Activated CD8-positive, alpha-beta memory T cell treated with anti-CD3 and anti-CD28 coated beads, Interleukin-2, amount 50 U/mL, for 4 hours (primary cell): ENCODE results near the gene NTN5.
"Not testable (repeated sequence)": the region's sequence is repeated elsewhere in the genome, so short reads cannot be mapped to it uniquely, and the experiment has no call there.

ENCODE experiments used
- DNase-seq: peaks from one replicate; pipeline ENCODE4 v3.0.0-alpha.2; 2020

The NTN5 gene

DNA sequence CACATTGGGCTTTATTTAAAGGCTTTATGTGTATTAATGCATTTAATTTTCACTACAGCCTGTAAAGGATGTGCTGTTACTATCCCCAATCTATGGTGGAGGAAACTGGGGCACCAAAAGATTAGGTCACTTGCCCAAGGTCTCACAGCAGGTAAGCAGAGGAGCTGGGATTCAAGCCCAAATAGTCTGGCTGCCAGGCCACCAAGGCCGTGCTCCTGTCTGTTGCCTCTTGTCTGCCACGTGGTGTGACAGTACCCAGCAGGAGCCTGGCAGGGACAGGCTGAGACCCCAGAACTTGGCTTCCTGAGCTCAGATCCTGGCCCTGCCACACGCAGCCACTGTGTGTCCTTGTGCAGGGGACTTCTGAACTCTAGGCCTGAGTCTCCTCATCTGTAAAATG, 4.5 kb downstream of the NTN5 start:
- DNase-seq = no peak

DNA sequence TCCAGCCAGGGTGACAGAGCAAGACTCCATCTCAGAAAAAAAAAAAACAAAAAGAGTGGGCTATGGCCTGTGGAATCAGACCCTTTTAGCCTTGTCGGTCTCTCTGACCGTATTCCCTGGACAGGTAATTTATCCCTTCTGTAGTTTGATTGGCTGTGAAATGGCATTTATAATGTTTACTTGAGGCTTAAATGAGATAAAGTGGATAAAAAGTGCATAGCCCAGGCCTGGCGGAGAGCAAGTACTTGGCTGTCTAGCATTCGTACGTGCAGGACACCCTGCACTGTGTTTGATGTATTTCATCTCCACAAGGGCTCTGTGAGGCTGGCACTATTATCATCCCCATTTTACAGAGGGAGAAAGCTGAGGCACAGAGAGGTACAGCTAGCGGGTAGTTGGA, 7.0 kb downstream of the NTN5 start:
- no peak for DNase-seq

DNA sequence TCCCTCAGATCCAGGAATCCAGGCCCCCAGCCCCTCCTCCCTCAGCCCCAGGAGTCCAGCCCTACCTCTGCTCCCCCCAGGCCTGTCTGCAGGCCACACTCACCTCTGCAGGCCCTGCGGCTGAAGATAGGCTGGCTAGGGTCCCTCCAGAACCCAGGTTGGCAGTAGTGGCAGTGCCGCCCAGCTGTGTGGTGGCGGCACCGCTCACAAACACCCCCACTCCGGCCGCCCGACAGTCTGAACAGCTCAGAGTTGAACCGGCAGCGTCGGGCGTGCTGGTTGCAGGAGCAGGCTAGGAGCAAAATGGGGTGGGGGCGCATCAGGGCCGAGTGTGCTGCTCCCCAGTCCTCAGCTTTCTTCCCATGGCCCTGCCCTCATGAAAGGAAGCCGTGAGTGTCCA, 8.3 kb downstream of the NTN5 start:
- no peak for DNase-seq

DNA sequence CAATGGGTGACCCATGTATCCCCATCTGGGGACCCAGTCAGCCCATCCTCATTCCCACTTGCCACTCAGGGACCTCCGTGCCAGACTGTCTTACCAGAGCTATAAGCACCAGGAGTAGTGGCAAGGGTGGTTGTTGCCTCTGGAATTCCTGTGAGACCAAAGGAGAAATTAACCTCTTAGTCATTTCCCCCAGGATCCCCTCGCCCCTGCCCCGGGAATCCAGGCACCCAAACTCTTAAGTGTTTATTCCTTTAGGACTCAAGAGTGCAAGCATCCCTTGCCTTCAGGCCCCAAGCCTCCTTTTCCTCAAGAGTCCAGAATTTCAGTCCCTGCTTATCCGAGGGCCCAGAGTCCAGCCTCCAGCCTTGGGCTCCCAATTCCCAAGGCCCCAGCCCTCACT, 9.2 kb downstream of the NTN5 start:
- no peak for DNase-seq

DNA sequence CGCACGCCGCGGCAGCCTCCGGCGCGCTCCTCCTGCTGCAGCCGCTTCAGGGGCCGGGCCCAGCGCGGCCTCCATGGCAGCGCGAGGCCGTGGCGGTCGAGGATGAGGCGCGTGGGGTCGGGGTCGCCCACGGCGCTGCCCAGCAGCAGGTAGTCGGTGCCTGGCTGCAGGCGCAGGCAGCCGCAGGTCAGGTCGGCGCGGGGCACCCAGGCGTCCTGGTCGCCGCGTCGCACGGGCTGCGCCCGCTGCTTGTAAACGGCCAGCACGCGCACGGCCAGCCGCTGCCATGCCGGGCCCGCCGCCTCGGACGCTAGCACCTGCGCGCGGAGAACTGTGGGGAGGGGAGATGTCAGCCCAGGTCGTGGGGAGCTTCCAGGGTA, 11.1 kb downstream of the NTN5 start:
- no peak for DNase-seq

DNA sequence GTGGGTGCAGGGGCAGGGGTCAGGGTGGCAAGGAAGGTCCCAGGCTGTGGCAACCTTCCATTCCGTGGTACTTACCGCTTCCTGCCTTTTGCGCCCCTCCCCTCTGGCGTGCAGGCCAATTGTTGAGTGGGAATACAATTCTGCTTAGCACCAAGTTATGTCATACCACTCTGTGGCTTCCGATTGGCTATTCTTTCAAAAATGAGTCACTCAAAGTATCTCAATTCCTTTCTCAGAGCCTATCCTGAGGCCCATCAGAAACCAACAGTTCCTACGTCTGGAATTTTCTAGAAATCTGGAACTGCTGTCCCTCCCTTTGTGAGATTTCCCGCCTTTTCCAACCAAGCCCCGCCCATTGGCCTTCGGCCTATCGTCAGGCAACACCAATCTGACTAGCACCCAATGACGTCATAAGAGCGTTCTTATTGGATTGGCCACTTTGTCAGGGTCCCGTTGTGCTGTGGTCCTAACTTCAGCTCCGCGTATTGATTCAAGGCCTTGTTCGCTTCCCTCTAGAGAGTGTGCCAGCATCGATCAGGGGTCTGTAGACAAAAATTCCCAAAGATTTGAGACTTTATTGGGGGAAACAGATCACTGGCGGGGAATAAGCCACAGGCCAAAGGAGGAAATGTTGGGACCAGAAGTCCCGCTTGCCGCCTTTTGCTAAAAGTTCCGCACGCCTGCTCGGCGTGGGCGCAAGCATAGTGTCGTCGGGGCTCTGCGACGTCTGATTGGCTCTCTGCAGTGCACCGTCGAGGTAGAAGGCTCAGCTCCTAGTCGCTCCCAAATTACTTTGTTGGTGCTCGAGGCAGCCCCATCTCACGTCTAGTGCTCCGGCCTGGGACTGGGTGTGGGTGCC, 11.7 kb downstream of the NTN5 start:
- peak; percentile 78 for DNase-seq

DNA sequence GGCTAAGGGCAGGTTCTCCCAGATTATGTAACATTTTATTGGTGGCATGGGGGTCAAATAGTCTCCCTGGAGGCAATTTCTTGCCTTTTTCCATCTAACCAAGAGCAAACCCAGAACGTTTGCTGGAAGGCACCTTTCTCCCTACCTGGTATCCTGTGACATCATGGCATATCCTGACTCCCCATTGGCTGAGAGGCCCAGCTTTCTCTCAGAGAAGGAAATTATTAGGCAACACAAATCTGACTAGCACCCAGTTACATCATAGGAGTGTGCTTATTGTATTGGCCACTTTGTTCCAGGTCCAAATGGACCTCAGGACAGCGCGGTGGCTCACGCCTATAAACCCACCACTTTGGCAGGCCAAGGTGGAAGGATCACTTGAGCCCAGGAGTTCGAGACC, 13.0 kb downstream of the NTN5 start:
- no peak for DNase-seq

DNA sequence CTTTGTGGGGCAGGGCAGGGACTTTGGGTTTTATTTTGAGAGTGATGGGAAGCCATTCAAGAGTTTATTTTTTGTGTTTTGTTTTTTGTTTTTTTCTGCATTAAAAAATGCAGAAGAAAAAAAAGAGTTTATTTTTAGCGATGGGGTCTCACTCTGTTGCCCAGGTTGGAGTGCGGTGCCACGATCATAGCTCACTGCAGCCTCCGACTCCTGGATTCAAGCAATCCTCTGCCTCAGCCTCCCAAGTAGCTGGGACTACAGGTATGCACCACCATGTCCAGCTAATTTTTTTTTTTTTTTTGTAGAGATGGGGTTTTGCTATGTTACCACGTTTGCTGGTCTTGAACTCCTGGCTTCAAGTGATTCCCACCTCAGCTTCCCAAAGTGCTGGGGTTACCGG, 14.3 kb downstream of the NTN5 start:
- DNase-seq = no peak

DNA sequence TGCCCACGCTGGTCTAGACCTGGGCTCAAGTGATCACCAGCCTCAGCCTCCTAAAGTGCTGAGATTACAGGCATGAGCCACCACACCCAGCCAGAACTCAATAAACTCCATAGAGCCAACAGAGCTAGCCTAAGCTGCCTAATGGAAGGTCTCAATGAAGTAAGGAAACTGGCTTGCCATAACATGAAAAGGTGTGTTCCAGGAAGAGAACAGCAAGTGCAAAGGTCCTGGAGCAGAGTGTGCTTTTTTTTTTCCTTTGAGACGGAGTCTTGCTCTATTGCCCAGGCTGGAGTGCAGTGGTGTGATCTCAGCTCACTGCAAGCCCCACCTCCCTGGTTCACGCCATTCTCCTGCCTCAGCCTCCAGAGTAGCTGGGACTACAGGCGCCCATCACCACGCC, 15.0 kb downstream of the NTN5 start:
- not testable (repeated sequence) for DNase-seq

DNA sequence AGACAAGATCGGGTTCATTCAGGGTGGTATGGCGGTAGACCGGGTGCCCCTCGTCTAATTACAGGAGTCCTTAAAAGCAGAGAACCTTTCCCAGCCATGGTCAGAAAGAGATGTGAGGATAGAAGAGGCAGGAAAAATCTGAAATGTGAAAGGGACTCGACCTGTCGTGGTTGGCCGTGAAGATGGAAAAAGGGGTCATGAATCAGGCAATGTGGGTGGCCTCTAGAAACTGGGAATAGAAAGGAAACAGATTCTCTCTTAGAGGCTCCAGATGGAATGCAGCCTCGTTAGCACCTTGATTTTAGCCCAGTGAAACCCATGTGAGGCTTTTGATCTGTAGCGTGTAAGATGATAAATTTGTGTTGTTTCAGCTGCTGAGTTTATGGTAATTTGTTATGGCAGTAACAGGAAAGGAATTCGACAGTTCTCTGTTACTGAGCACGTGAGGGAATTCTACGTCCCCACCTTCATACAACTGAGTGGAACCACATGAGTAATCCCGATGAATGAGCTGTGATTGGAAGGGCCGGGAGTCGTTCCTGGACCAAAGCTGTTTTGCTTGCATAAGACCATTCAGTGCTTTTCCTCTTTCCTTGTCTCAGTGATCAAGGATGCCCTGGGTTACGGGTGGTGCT, 15.9 kb downstream of the NTN5 start:
- no peak for DNase-seq

DNA sequence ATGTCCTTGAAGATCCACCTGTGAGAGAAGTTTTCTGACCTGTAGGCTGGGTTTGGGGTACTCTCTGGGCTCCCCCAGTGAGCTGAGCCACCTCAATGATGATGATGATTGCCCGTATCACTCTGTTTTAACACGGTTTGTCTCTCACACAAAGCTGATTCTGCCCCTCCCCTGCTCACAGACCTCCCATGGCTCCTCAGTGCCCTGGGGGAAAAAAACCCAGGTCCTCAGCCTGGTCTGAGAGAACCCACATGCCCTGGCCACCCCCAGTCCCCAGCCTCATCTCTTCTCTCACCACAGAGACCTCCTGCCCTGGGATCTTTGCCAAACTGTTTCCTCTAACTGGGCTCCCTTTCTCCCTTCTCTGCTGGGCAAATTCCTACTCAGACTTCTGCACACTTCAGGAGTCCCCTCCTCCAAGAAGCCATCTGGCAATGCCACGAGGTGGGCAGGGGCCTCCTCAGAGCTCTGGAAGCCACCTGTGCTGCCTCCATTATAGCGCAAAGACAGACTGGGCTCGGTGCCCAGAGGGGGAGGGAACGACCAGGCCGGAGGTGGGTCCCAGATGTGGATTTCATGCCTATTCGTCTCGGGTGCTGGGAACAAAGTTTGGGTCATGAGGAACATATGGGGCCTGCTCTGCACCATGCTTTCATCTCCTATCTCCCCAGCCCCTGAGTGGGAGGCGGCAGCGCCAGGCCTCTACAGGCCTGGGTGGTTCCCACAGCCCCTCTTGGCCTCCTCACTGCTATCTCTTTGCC, 18.3 kb downstream of the NTN5 start:
- no peak for DNase-seq

DNA sequence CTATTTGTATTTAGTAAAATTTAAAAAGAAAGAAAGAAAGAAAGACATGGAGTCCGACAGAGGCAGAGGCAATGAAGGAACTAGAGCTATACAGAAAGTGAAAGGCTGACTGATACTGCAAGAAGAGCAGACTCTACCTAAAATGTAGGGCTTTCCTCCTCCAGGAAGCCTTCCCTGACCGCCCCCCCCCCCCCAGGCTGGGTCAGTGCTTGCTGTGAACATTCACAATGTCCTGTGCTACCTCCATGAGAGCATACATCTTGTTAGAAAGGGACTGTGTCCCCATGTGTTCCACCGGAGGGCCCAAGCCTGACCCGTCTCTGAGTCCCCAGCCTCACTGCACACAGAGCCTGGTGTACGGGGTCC, 21.2 kb downstream of the NTN5 start:
- no peak for DNase-seq

DNA sequence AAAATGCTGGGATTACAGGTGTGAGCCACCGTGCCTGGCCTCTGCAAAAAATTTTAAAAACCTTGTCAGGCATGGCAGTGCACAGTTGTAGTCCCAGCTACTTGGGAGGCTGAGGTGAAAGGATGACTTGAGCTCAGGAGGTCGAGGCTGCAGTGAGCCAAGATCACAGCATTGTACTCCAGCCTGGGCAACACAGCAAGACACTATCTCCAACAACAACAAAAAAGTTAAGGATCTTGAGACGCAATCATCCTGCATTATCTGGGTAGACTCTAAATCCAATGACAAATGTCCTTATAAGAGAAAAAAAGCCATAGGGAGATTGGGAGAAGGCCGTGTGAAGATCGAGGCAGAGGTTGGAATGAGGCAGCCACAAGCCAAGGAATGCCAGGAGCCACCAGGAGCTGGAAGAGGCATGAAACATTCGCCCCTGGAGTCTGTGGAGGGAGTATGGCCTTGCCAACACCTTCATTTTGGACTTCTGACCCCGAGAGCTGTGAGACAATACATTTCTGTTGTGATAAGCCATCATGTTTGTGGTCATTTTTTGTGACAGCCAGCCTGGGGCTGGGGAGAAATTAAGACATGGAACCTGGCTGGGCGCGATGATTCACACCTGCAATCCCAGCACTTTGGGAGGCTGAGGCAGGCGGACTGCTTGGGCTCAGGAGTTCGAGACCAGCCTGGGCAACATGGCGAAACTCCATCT, 21.7 kb downstream of the NTN5 start:
- no peak for DNase-seq

DNA sequence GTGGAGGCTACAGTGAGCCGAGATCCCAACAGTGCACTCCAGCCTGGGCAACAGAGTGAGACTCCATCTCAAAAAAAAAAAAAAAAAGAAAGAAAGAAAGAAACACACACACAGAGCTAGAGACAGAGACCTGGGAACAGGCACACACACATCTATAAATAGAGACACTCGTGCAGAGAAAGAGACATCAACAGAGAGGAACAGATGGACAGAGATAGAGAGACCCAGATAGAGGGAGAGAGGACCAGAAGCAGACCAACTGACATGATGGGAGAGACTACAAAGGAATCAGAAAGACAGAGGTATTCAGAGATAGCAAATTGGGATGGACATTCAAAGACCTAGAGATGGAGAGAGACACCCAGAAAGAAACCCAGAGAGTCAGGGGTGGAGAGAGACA, 24.7 kb downstream of the NTN5 start:
- no peak for DNase-seq

DNA sequence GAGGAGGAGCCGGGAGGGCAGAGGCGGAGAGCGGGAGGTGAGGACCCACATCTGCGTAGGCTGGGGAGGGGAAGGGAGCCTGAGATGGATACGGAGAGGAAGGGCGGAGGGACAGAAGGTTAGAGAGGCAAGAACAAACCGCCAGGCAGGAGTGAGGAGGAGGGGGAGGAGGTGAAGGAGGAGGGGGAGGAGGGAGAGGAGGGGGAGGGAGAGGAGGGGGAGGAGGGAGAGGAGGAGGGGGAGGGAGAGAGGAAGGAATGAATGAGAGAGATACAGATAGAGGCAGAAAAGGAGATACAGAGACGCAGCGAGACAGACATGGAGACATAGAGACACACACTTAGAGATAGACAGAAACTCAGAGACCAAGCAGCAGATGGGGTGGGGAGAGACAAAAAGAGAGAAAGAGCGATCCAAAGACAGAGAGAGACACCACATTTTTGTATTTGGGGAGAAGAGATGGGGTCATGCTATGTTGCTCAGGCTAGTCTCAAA, 26.0 kb downstream of the NTN5 start:
- no peak for DNase-seq

DNA sequence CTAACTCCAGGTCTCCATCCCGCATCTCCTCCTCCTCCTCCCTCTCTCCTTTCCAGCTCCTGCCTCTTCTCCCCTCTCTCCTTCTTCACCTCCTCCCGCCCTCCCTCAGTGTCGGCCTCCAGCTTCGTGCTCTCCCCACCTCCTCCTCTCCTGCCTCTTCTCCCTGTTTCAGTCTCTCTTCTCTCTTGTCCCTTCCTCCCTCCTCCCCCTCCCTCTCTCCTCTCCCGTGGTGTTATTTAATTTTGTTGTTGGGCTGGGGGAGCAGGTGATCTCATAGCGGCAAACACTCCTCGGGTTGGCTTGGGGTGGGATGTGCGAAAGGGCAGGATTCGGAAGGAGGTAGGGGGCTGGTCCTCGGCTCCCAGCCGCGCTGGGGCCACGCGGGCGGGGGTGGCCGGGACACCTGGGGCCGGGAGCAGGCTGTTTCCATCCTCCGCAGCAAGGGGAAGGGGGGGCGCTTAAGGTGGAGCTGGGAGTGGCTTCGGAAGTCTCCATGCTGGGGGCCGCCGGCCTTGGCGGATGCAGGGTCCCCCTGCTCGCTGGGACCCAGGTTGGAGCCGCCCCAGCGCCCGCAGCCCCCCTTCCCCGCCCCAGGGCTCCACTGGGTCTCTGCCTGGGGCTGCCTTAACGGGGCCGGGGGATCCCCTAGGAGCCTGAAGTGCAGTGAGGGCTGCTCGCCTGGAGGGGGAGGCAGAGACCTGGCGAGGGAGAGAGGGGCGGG, 26.7 kb downstream of the NTN5 start, which contains the start of gene CA11:
CA11 (minus strand) TSS at position 187 of the 721 bp plus-strand sequence. CDS start 555 bp downstream, outside the sequence.
- peak; percentile 92 for DNase-seq

DNA sequence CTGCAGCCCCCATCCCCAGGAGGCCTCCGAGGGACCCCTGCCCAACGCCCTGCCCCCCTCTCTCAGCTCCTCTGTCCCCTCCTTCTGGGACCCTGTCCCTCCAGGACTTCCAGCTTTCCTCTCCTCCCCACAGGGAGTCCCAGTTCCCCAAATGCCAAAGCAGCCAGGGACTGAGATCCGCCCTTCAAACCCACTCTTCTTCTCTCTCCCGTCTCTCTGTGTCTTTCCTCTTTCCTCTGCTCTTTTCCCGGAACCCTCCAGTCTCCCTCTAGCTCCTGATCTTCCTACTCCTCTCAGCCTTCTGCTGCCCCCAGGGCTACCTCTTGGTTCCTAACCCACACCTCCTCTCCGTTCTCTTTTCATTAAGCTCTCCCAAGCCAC, 27.2 kb downstream of the NTN5 start:
- no peak for DNase-seq

DNA sequence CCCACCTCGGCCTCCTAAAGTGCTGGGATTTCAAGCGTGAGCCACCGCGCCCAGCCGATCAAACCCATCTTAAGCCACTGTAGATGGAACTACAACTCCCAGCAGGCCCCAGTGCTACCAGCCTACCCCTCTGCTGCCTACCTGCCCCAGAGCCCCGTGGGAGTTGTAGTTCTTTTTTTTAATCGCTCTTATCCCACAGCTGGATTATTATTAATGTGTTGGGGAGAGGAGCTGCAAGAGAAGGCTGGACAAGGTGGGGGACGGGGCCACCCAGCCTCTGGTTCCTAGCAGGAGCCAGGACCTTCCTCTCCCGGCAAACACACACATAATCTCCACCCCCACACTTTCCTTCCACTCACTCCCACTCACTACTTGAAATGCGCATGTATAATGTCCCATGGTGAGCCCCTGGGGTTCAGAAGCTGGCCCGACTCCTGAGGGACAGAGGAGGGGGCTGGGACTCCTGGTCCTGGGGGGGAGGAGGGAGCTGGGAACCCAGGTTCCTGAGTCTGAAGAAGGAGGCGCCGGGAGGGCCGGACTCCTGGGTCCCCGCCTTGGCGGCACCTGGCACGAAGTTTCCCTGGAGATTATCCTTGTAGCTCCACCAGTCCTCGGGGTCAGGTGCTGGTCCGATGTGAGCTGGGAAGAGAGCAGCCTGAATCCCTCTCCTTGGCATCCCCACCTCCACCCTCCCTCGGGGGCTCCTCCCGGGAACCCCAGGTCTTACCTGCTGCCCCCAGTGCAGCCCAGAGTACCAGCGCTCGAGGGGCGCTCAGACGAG, 27.8 kb downstream of the NTN5 start:
- DNase-seq = peak; percentile 75

DNA sequence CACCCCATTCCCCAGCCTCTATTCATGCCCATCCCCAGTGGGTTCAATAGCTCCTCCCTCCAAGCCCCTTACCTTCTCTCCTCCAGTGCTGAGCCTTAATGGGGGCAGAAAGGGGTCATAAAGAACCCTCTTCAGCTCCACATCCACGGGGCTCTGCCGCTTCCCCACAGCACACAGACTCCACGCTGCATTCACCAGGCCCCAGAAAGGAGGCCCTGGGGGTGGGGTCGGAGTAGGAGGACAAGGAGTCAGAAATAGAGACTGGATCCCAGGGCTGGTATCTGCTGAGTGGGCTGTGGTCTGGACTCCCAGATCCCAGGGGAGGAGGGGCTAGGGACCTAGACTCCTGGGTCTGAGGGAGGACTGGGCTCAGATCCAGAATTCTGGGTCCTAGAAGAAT, 28.5 kb downstream of the NTN5 start:
- DNase-seq = no peak

DNA sequence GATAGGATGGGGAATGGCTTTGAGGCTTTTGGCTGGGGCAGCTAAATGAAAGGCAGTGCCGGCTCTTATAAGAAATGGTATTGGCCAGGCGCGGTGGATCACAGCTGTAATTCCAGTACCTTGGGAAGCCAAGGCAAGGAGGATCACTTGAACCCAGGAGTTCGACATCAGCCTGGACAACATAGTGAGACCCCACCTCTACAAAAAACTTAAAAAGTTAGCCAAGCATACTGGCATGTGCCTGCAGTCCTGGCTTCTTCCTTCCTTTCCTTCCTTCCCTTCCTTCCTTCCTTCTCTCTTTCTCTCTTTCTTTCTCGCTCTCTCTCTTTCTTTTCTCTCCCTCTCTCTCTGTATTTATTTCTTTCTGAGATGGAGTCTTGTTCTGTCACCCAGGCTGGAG, 30.0 kb downstream of the NTN5 start:
- no peak for DNase-seq

DNA sequence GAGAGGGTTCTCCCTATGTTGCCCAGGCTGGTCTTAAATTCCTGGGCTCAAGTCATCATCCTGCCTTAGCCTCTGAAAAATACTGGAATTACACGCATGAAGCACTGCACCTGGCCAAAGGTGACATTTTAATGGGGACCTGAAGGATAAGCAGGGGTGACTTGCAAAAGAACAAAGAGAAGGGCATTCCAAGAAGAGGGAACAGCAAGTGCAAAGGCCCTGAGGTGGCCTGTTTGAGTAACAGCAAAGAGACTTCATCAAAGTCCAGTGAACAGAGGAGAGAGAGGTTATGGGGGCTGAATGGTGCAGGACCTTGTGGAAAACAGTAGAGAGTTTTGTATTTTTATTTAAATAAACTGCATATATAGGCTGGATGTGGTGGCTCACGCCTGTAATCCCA, 31.0 kb downstream of the NTN5 start:
- no peak for DNase-seq
